ENCODE data around the gene ITGA7. TPM values are rescaled to one million over a fixed set of nuclear protein-coding genes. Genes with fewer than 3 reads are reported as not detected.
A peak's percentile ranks its signal among the peaks of the same experiment; 100 is the strongest.

Gene ITGA7
- 10 to 100 TPM; 11.4 to 33.9 (median 27.2) TPM for polyA plus RNA-seq (ENCODE audit: insufficient read depth in 1 of 5, insufficient read length in 5 of 5, low replicate concordance in 1 of 5)
- long read RNA-seq, donor 1, partial matches to known transcripts: 0 of 1 reads
- long read RNA-seq, donor 1, other reads (novel, unspliced or antisense): 0 of 1 reads
- long read RNA-seq, donor 2, partial matches to known transcripts: 0 of 1 reads
- long read RNA-seq, donor 2, other reads (novel, unspliced or antisense): 0 of 1 reads
- long read RNA-seq, donor 3, partial matches to known transcripts: 7 of 7 reads
- long read RNA-seq, donor 3, other reads (novel, unspliced or antisense): 0 of 7 reads
- long read RNA-seq, donor 4: 0 reads
- long read RNA-seq, donor 5: 0 reads
- long read RNA-seq, donor 6: 0 reads
- long read RNA-seq, donor 7, partial matches to known transcripts: 351 of 363 reads
- long read RNA-seq, donor 7, other reads (novel, unspliced or antisense): 12 of 363 reads
- long read RNA-seq, donor 8: 0 reads

DNA sequence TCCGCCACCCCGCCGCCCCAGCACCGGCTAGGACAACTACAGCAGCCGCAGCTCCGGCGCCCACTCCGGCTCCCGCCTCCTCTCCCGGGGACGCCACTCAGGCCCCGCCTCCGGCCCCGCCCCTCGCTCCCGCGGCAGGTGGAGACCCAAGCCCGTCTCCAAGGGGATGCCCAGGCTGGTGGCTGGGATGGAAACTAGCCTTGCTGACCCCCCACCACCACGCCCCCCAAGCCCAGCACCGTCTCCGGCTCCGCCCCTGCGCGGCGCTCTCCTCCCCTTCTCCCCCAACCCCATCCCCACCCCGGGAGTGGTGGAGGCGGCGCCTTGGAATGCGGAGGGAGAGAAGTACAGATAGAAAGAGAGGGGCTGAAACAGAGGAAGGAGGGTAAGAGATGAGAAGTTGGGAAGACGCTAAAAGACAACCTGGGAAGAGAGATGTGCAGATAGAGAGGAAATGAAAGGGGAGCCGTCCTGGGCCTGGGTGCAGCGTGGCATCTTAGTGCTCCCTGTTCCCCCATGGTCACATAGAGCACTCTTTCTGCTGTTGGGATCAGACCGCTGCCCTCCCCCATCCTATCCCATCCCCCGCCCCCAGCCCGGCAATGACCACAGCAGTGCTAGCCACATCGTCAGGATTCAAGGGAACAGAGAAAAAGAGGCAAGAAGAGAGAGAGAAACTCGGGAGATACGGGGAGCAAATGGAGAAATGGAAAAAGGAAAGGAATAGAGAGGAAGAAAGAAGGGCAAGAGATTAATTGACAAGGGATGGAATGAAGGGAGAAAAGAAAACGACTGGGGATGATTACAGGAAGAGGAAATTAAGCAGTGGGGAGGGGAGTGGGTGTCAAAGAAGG lies at the start of gene ITGA7:
ITGA7 (minus strand) TSS at position 64 of the 854 bp plus-strand sequence. CDS start 222 bp downstream, outside the sequence.
- no peak for DNase-seq

DNA sequence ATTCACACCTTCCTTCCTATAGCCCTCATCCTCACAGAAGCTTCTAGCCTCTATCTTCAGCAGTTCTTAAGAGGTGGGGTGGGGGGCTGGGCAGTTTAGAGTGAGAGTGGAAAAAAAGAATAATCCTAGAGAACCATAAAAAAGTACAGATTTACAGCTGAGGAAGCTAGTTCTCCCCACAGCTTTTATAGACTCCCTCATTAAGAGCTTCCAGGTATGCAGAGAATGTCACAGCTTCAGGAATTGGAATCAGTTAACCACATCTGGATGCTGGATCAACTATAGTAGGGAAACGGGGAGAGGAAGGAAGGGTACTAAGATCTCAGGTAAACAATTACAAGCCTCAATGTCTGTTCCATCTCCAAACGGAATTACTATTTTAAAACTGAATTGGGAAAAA lies 47.5 kb upstream of the ITGA7 start:
- no peak for DNase-seq

DNA sequence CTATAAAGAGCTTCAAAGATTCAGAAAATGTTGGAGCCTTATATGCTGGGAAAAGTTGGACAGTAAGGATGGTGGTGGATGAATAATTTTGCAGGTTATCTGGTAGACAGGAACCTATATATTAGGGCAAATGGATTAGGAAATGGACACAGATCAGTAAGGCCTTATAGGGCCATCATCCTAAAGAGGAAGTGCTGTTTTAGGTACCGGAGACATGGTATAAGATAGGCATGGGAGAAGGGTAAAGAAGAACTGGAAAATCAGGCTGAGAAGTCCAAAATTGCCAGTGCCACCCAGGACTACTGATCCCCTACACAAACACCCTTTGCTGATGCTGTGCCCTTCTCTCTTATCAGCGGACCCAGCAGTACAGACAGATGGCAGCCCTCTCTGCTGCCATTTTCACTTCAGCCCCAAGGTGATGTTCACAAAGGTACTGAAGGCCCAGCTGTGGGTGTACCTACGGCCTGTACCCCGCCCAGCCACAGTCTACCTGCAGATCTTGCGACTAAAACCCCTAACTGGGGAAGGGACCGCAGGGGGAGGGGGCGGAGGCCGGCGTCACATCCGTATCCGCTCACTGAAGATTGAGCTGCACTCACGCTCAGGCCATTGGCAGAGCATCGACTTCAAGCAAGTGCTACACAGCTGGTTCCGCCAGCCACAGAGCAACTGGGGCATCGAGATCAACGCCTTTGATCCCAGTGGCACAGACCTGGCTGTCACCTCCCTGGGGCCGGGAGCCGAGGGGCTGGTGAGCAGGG lies 40.7 kb upstream of the ITGA7 start:
- no peak for DNase-seq

- DNase-seq: no peak
Measured at GRCh38 chr12:55746913-55747231, 39.2 kb upstream of the ITGA7 start.

GRCh38 chr12:55746174-55746912 lies 38.6 kb upstream of the ITGA7 start:
- DNase-seq: no peak

DNA sequence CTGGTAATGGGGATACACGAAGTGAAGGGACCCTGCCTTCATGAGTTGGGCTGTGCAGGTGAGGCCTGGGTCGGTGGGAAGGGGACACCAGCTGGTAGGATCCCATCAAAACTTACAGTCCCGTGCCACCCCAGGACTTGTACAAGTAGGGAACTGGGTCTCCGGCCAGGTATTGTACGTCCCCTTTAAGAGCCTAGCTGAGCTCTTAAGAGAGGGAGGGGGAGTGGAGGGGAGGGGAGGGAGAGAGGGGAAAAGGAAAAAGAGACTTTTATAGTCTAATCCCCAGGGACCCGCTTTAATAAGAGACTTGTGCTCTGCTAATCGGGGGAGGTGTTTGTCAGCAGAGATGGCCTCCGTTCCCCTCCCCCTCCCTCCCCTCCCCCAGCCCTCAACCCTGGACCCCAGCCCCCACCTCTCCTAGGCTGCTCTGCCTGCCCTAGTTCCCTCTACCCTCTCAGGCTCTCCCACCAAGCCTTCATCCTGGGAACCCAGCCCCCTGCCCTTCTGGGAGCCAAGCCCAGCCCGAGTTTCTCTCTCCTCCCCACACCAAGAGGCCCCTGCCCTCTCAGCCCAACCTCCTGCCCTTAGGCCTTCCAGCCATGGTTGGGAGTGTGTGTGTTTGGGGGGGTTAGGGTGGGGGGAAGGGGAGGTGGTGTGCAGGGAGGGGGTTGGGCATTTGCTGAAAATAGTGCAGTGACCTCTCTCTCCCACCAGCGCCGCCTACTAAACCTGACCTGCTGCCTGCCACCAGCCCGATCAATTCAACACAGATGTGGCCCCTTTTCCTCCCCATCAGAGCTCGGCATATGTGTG lies 37.9 kb upstream of the ITGA7 start:
- DNase-seq: peak; percentile 42 to 47

- DNase-seq: no peak
Measured at GRCh38 chr12:55744340-55745030, 36.8 kb upstream of the ITGA7 start.

DNA sequence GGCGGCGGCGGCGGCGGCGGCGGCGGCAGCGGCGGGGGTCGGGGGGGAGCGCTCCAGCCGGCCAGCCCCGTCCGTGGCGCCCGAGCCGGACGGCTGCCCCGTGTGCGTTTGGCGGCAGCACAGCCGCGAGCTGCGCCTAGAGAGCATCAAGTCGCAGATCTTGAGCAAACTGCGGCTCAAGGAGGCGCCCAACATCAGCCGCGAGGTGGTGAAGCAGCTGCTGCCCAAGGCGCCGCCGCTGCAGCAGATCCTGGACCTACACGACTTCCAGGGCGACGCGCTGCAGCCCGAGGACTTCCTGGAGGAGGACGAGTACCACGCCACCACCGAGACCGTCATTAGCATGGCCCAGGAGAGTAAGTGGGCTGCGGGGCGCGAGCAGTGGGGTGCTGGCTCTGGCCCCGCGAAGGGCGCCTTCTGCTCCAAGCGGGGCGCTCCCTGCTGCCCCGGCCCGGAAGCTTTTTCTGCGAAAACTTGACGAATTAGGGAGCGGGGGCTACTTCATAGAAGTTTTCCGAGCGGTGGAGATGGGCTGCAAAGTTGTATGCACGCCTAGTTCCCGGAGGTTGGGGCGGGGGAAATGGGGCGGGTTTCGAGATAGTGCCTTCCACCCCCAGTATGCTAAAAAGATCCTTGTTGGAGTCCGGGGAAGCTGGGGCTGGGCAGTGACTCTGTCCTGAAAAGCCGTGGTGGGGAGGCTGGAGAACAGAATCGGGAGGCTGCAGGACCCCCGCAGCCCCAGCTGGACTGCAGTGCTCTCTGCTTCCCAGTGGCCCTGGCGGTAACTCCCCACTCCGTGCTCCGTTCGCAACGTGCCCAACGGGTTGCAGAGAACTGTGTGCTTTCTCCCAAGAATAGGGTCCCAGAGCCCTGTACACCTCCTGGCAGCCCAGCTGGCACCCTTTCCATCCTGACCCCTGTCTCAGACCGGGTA lies 36.0 kb upstream of the ITGA7 start:
- DNase-seq: peak; percentile 55 to 60

GRCh38 chr12:55742719-55743405 lies 35.2 kb upstream of the ITGA7 start, which contains the start of gene GDF11:
GDF11 (plus strand) TSS chr12:55743122; CDS start chr12:55743317, 195 bp downstream.
- peak; percentile 86 to 87 for DNase-seq

GRCh38 chr12:55741931-55742680 lies 34.4 kb upstream of the ITGA7 start:
- DNase-seq: no peak

DNA sequence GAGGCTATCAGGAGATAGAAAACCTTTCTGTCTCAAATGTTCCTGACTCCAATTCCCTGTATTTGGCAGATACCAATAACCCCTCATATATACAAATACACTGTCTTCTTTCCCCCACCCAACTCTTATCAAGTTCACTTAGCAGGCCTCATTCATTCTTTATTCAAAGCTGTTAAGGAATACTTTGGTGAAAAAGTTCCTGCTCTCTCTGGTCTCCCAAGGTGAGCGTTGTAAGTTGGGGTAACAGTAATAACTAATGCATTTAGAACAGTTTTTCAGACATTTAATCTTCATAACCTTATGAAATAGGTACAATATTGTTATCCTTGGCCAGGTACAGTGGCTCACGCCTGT lies 31.3 kb upstream of the ITGA7 start:
- DNase-seq: no peak

DNA sequence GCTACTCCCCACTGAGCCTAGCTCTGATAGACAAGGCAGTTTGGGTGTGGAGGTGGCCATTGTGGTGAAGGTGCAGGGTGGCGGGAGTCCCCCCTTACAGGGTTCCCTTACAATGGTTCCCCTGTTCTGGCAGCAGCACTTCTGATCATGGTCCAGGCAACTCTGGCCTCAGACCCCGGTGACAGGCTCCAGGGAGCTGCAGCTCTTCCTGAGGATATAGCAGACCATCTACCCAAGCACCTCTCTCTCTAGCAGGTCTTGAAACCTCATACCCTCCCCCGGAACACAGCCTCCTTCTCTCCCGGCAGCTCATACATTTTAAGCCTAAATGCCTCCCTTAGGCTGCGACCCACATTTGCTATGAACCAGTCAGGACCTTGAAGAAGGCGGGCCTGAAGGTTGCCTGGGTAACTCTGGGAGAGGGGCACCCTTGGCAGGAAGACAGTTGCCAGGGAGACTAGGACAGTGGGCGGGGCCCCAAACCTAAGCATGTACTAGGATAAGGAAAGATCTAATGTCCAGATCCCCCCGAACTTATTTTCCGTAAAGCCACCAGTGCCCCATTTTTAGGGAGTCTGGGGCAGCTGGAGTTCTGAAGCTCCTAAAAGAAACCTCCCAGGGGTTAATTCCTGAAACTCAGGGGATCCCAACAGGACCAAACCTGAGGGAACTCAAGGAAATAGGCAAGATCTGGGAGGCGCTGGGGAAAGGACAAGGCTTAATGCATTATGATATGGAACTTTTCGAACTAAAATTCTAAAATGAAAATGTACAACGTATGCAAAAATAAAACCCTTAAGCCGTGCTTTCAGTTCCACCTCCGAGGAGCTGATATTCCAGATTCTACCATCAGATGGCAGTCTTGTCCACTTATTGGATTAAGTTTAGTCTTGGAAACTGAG lies 30.7 kb upstream of the ITGA7 start:
- DNase-seq: peak; percentile 88 to 89

GRCh38 chr12:55737581-55738122 lies 29.9 kb upstream of the ITGA7 start:
- DNase-seq: peak in 1 of 2 donors; percentile 38

DNA sequence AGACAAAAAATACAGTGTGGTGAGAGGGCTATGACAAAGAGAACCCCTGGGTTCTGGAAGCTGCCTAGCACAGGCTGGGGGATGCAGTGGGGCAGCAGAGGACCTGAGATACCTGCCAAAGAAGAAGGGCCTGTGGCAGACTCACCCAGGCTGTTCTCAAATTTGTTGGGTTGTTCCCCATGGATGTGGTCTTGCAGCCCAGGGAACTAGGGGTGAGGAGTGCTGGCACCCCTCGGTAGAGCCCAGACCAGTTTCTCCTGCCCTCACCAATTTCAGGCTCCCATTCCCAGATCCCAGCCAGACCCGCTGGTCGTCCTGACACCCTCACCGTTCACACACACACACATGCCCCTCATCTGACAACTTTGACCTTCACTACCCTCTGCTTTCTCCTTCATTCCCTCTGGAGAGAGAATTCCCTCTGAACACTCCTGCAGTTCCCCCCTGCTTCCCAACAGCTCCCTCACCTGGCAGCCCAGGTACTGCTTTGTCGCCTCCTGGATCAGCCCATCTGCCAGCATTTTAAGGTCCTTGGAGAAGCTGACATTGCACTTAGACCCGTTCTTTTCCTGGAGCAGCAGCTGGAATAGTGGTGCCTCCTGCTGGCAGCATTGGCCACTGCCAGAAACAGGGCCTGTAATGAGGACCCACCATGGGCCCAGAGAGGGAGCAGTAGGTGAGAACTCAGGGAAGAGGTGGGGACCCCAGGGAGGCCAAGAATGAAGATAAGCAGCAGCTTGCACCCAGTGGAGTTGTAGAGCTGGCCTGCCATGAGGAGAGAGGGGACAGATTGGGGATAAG lies 29.3 kb upstream of the ITGA7 start:
- DNase-seq: peak; percentile 47 to 54

DNA sequence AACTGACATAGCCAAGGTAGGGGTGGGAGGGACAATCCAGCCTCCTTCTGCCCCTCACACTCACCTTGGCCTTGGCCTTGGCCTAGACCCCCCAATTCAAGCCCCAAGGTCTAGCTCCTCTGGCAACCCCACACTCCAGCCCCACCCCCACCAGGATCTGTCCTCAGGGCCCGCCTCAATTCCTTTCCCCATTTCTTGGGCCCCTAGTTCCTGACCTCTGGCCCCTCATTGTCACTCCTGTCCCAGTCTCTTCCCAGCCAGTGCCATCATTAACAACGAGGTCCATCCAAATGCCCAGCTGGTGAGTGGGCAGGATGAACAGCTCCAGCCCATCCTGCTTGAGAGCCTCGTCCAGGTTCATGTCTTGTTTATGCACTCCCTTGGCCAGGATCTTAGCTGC lies 28.4 kb upstream of the ITGA7 start:
- no peak for DNase-seq
